Fibroblast of skin of right biceps (primary cell): ENCODE measurements around the gene ZSCAN31.
"Not testable (repeated sequence)": the region's sequence is repeated elsewhere in the genome, so short reads cannot be mapped to it uniquely, and the experiment has no call there.

Source experiments
- DNase-seq: peaks from one replicate; pipeline ENCODE4 v3.0.0-alpha.2; 2013

The ZSCAN31 gene

GRCh38 chr6:28335564-28336283 lies at the start of gene ZSCAN31:
Gene ZSCAN31, minus strand, starts transcription at chr6:28336148. Its CDS starts 6,465 bp downstream, at chr6:28329683.
- DNase-seq: peak; percentile 99

DNA sequence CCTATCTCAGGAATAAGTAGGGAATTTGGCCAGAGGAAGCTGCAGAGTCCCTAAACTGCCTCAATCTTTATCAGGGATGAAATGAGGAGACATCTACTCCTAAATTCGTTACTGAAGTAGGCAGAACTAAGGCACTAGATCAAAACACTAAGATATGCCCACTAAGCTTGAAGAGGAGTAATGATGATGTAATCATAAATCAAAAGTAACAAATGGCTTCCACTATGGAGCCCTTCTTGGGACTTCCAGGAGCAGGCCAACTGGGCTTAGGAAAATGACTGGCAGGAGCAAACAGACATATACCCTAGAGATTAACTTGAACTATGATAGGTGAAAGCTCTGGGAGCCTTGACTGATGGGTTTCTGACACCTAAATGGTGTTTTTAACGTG lies 48.2 kb upstream of the ZSCAN31 start:
- no peak for DNase-seq

DNA sequence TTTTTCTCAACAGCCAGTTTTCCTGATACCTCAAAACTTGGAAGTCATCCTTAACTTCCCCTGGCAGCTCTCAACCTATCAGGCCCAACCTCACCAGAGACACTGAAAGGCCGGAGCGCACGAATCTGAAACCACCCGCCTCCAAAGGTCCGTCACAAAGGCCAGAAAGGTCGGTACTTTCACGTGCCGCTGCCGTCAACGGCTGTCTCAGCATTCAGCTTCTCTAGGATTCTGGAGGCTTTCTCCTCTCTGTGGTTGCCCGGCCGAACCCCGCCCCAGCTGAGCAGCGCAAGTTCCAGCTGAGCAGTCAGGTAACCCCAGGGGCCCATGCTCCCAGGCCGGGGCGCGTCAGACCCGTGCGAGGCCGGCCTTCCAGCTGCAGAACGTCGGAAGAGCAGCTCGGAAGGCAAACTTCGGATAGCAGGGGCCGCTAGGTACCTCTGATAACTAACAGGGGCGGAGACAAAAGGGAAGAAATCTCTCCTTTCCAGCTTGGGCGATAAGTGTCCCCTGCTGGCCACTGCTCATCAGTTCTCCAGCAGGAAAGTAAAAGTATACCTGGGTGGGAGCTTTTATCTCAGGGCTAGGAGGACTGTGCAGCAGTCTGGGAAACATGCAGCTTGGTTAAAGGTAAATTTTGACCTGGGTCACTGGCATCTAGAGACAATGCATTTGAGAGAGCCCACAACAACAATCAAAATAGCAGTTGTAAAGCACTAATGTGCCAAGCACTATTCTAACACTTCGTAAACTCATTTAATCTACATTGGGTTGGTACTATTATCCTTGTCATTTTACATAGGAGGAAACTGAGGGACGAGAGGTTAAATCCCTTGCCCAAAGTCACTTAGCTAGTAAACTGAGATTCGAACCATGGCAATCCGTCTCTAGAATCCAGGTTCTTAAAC lies 47.5 kb upstream of the ZSCAN31 start:
- DNase-seq: peak; percentile 66

GRCh38 chr6:28380381-28380780 lies 44.4 kb upstream of the ZSCAN31 start:
- DNase-seq: no peak

DNA sequence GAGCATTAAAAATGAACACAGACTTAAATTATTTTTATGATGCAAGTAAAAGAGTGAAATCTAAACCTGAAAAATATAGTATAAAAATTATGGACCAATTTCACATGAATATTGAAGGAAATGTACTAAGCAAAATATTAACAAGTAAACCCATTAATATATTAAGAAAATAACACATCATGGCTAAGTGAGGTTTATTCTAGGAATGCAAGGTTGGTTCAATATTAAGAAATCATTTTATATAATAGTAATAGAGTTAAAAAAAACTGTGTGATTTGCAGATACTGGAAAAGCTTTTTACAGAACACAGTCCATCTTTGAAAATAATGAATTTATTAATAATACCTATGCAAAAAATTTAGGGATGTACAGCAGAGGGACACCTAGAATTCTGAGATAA lies 42.7 kb upstream of the ZSCAN31 start:
- no peak for DNase-seq

DNA sequence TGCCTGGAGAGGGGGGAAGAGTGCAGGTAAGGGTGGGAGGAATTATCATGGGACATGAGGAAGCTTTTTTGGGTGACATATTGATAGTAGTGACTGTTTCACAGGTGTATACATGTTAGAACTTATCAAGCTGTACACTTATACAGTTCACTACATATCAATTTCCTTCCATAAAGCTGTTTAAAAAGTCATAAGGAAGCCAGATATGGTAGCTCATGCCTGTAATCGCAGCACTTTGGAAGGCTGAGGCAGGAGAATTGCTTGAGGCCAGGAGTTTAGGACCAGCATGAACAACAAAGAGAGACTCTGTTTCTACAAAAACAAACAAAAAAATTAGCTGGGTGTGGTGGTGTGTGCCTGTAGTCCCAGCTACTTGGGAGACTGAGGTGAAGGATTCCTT lies 41.9 kb upstream of the ZSCAN31 start:
- no peak for DNase-seq

GRCh38 chr6:28373925-28374324 lies 38.0 kb upstream of the ZSCAN31 start:
- no peak for DNase-seq

DNA sequence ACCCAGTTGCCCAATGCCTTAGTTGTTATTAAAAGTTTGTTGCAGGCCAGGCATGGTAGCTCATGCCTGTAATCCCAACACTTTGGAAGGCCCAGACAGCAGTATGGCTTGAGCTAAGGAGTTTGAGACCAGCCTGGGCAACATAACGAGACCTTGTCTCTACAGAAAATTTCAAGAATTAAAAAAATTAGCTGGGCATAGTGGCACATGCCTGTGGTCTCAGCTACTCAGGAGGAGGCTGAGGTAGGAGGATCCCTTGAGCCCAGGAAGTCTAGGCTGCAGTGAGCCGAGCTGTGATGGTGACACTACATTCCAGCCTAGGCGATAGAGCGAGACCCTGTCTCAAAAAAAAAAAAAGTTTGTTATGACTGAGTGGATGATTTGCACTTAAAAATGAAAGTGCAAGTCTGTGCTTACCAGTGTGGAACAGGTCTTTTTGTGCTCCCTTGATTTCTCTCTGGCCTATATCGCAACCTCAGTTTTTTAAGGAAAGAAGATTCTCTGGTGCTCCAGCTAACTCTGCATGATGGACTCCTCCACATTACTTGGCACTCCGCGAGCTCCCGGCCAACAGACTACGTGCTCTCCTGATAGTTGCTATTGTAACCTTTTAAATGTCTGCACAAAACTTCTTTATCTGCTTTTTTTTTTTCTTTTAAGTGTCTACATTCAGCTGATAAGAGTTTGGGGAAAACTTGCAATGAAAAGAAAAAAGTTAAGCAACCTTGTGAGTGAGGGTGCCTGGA lies 35.9 kb upstream of the ZSCAN31 start:
- no peak for DNase-seq

DNA sequence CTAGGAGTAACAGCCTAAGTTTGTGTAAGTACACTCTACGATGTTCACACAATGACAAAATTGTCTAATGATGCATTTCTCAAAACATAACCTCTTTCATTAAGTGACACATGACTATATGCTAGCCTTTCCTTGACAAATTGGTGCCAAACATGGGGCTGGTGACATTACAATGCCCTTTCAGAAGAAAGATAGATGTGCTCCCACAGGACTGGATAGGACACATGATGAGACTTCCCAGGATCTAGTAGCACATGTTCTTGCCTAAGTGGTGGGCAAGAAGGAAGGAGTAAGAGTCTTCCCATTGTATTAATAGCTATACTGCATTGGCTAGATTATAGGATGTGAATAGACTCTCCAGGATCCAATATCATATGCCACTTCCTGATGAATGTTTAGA lies 35.3 kb upstream of the ZSCAN31 start:
- no peak for DNase-seq

DNA sequence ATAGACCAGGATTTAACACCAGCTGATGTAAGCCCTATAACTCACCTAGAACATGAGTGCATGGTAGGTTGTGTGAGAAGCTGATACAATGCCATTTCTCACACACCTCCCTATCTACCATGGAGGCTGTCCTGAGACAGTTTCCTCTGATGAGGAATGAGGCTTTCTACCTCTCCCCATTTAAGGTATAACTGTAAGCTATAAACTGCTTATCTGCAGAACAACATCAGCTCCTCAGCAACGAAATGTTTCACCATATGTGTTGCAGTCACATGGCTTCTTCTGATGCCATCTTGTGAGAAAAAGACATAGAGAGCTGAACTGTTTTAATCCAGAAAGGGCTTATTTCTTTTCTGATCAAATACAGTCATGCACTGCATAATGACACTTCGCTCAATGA lies 34.5 kb upstream of the ZSCAN31 start:
- DNase-seq: no peak

- no peak for DNase-seq
These were observed 33.5 kb upstream of the ZSCAN31 start for GRCh38 chr6:28369463-28369862.

DNA sequence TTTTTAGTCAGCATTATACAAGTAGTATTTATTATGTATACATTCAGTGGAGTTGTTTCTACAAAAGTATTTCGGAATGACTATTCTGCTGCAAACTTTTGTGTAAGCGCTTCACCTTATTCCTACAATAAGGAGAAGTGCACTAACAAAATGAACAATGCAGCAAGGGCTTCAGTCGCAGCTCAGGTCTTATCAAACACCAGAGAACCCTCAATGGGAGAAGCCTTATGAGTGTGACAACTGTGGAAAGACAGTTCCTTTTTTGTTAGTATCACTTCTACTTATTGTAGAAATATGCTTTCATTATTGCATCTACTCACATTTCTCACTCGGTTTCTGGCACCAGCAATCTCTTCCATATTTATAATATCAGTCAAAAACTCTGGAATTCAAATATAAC lies 32.6 kb upstream of the ZSCAN31 start:
- no peak for DNase-seq

DNA sequence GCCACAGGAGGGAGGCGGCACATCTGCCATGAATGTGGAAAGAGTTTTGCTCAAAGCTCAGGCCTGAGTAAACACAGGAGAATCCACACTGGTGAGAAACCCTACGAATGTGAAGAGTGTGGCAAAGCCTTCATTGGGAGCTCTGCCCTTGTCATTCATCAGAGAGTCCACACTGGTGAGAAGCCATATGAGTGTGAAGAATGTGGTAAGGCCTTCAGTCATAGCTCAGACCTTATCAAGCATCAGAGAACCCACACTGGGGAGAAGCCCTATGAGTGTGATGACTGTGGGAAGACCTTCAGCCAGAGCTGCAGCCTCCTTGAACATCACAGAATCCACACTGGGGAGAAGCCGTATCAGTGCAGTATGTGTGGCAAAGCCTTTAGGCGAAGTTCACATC lies 29.6 kb upstream of the ZSCAN31 start:
- not testable (repeated sequence) for DNase-seq

- DNase-seq: no peak
These were observed 25.0 kb upstream of the ZSCAN31 start for GRCh38 chr6:28360961-28361360.

- not testable (repeated sequence) for DNase-seq
These were observed 23.6 kb upstream of the ZSCAN31 start for GRCh38 chr6:28359562-28359961.

DNA sequence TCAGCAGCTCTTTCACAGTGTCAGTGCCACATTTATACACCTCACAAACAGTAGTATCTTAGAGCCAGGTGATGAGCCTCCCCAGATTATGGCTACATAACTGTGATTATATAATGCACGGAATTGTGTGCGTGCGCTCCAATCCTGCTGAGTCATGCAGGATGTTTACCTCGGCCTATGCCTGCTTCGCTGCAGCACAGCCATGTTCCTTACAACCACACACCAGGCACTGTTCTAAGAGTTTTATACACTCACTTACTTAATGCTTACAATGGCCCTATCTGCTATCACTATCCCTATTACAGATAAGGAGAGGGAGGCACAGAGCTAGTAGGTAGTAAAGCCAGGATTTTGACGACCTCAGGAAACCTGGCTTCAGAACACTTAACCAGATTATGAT lies 21.1 kb upstream of the ZSCAN31 start:
- no peak for DNase-seq

DNA sequence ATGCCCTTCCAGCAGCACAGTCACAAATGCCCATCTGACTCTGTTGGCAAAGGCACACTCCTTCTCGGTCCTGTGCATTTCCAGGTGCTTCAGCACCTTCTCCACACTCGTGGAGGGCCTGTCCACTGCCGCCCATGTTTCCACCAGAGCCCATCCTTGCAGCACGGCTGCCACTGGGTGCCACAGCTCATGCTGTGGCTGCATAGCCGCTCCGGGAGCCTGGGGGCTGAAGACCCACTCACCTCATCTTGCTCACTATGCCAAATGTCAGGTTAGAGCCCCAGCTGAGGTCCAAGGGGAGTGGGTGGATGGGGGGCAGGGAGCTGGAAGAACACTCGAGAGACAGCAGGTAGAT lies 20.7 kb upstream of the ZSCAN31 start:
- no peak for DNase-seq

DNA sequence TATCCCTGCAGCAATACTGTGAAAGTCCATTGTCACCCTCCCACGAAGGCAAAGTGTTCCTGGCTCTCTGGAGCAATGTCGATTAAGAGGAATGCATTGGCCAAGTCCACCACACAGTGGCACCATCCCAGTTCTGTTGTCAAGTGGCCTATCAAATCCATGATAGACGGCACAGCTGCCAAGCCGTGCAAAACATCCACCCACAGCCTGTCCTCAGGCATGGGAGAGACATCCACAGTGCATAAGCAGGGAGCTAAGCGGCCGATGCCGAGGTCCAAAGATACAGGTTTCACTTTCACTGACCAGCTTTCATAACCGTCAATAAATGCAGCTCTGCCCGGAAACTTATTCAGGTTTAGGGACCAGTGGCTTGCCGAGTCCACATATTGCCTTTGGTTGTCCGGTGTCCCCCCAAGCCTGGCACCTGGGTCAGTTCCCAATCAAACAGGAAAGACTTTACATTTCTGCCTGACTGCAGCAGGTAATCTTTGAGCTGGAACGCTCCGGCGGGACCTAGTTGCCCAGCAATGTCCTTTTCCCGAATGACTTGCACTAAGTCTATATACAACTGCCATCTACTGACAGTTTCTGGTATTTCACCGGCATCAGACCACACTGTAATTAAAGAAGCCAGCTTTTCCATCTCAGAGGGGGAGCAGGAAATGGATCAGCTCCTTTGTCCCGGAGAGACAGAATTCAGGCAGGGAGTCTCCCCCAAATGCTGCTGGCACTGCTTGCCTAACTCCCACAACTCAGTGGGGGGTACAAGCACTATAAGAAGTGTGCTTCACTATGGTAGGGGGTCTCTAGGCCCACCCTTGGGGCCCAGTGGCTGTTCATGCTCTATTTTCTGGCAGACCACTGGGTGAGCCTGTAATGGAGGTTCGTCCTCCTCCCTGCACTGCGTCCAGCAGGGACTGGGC lies 20.1 kb upstream of the ZSCAN31 start:
- DNase-seq: peak; percentile 83

DNA sequence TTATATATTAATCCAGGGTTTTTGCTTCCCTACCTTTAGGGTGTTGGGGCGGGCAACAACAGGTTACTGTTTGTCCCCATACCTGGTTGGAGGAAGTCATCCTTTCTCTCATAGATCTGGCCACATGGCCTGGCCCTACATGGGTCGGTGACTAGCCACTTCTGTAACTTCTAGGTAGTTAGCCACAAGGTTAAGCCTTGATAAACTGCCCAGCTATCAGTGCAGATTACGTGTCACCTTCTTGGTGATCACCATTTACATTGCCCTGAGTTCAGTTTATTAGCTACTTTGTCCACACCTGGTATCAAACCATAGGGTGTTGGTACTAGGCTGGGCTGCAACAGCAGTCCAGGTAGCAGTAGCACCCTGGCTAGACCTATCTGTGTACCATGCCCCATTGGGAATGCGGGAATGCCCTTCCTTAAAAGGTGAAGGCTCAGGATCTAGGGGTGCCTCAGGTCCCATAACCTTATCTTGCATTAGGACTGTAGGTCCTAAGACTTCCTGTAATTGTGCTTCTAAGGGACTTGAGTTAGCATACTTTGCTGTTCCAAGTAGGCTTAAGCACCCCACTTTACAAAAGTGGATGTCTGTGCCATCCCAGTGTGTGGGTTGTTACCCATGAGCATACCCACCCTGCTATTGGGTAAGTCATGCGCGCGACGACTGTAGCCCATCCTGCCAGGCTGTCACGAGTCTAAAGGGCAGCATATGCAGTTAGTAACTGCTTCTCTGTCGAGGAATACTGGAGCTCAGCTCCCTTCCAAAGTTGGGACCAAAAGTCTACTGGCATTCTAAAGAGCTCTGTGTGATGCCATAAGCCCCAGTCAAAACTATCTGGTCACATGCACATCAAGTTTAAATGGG lies 19.0 kb upstream of the ZSCAN31 start:
- no peak for DNase-seq

DNA sequence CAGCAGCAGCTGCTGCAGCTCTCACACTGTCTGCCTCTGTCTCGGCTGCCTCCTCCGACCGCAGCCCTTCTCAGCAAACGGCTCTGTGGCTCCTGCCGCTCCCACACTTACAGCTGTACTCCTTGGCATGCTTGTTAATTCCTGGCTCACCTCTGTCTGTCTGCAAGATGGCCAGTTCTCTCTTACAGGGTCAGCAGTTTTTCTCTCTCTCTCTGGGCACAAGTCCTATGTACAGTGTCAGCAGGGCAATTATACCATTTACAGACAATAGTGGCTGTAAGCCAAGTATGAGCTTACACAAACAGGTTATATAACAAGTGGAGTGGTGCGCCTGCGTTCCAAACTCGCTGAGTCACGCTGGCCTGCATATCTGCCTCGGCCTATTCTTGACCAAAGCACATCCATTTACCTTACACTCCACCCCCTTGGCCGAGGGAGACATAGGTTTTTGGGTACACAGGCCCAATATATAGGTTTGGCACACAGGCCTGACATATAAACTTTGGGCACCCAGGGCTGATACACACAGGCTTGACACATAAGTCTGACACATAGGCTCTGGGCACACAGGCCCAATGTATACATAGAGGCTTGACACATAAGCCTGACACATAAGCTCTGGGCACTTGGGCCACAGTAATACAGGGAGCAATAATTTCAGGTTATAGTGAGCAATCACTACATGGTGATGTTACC lies 18.2 kb upstream of the ZSCAN31 start:
- DNase-seq: no peak

DNA sequence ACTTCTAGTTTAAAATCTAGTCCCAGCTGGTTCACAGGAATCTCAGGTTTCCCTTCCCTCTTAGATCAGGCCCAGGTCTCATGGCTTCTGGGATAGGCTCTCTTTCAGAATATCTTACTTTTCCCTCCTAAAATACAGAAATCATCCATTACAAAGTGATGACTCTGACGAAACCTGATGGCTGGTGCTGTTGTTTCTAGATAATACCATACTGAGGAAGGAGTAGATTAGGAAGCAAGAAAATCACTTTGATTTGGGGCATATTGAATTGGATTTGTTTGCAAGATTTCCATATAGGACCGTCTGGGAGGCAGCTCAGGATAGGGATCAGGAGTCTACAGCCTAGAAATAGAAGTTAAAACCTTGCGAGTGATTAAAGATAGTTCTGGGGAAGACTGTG lies 17.4 kb upstream of the ZSCAN31 start:
- DNase-seq: no peak
